Thymus (tissue), 11 donors: Measurements from ENCODE around the gene ECI2. TPM values are rescaled to one million over a fixed set of nuclear protein-coding genes. Genes with fewer than 3 reads are reported as not detected.
A peak's percentile ranks its signal among the peaks of the same experiment; 100 is the strongest.

Source experiments
- DNase-seq, 9 donors: peaks; one replicate each; pipeline ENCODE4 v3.0.0-alpha.2; 2013; ENCODE audit warnings: low spot score in 9 of 9, low read depth in 6 of 9, missing footprints in 1 of 9
- H3K27ac ChIP-seq, 2 donors: one replicate each; pipeline ENCODE4 v1.5.1; 2013; ENCODE audit warnings: control low read depth in 1 of 2, low read depth in 1 of 2, low read length in 1 of 2, mild to moderate bottlenecking in 1 of 2, moderate library complexity in 1 of 2
- H3K27me3 ChIP-seq, 2 donors: one replicate each; pipeline ENCODE4 v1.5.1; 2013; ENCODE audit warnings: low read length in 1 of 2; ENCODE audit not compliant: control insufficient read depth in 2 of 2, insufficient read depth in 1 of 2
- H3K36me3 ChIP-seq, 2 donors: one replicate each; pipeline ENCODE4 v1.5.1; 2013; ENCODE audit warnings: low read length in 1 of 2, mild to moderate bottlenecking in 1 of 2, moderate library complexity in 1 of 2; ENCODE audit not compliant: control insufficient read depth in 2 of 2, insufficient read depth in 2 of 2
- H3K4me1 ChIP-seq, 2 donors: one replicate each; pipeline ENCODE4 v1.5.1; 2013; ENCODE audit warnings: low read length in 2 of 2; ENCODE audit not compliant: control insufficient read depth in 2 of 2, insufficient read depth in 2 of 2
- H3K4me3 ChIP-seq, 2 donors: one replicate each; pipeline ENCODE4 v1.5.1; 2013; ENCODE audit warnings: low read length in 2 of 2, control low read depth in 1 of 2, mild to moderate bottlenecking in 1 of 2
- H3K9me3 ChIP-seq, 2 donors: one replicate each; pipeline ENCODE4 v1.5.1; 2013; ENCODE audit warnings: low read length in 1 of 2, mild to moderate bottlenecking in 1 of 2; ENCODE audit not compliant: control insufficient read depth in 2 of 2, insufficient read depth in 1 of 2
- WGBS: extraction: QIAGEN DNeasy Blood & Tissue Kit; methylation state at CpG from one replicate; pipeline ENCODE4 v1.1.7; 2013; 5-methylcytosine and 5-hydroxymethylcytosine counted together
- polyA plus RNA-seq: library from polyadenylated mRNA; stranded (reverse); fragments of 200-250 nt; gene quantifications from one replicate; pipeline ENCODE4 v1.2.3, GENCODE V29; 2013
- total RNA-seq: library from RNA; stranded (reverse); fragments of 120-200 nt; gene quantifications from one replicate; pipeline ENCODE4 v1.2.4, GENCODE V29; 2013
- donor health status: healthy.

ECI2 gene
- total and polyA plus RNA-seq, 2 donors = 45.0 to 55.0 TPM

DNA sequence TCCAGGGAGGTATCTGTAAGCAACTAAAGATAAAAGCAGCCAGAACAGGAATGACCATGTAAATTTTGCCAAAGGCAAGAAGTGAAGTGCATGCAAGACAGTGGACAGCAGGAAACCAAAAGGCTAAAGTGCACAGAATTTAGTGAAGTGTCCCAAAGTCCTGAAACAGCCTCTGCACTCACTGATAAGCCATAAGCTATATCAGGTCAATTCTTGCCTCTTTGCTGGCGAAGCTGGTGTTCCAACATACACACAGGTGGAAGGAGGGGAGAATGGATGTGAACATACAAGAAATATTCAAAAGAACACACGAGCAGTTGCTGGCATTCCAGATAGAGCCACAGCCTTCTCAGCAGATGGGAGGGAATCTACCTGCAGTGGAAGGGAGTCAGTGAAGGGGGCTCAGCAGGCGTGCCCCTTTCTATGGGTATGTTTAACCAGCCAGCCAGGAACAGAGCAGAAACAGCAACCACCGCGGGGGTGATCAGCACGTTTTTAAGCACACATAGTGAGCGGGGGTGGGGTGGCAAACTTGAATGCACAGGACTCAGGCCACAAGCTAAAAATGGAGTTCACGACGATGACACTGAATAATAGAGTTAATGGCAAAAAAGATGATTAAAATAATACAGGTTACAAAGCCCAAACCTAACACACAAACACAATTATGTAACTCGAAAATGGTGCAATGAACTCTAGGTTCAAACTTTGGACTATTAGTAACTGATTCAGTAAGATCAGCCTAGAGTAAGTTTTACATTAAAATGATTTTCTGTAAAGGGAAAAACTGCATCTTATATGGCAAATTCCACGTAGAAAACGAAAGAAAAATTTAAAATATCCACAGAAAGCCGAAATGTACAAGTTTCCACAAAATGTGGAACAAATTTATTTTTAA lies 1.2 kb downstream of the ECI2 start:
- H3K9me3 ChIP-seq = peaks cover 0 to 3% of the 10 kb centered on the region in 2 donors

DNA sequence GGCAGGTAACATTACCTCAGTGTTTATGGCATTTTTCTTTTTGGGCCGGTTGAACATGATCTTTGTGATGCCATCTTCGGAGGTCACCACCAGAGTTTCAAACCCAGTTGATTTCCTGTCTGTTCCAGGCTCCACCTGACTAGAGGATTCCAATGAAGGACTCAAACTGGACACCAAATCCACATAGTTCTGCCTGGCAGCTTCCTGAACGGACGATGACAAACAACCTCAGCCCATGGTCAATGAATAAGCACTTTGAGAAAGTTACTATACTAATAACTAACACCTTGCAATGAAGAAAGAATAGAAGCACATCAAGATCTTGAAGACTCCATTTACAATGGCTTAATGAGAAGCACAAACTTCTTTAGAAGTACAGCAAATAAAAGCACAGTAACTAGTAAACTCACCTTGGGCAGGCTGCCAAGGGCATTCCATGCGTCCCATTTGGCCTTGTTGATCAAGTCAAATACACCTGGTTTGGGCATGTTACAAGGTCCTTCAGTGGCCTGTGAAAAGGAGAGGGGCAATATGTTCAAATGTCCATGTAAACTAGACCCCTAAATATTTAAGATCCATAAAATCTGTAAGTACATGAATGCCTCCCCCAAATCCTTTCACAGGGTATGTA lies 4.9 kb downstream of the ECI2 start:
- Histone ChIP-seq H3K4me1 (peaks cover 3 to 7% of the 10 kb centered on the region in 2 donors), H3K9me3 (peaks cover 0 to 3% of the 10 kb centered on the region in 2 donors), H3K36me3 (peaks cover 43 to 51% of the 10 kb centered on the region in 2 donors), H3K27ac (no peak overlapping the region), H3K4me3 (no peak overlapping the region), H3K27me3 (no peaks in the 10 kb centered on the region)
- no peak for DNase-seq
- WGBS = 98% methylated on average over 5 of the region's 5 CpGs

More for the DNA sequence above, 1.2 kb downstream of the ECI2 start:
- Histone ChIP-seq H3K27ac (peak overlapping the region; percentile 8 to 78), H3K4me1 (peaks cover 8 to 26% of the 10 kb centered on the region in 2 donors), H3K36me3 (peaks cover 24 to 26% of the 10 kb centered on the region in 2 donors), H3K27me3 (no peaks in the 10 kb centered on the region), H3K4me3 (peak overlapping the region; percentile 91 to 94)
- WGBS = 30% methylated on average over 13 of the region's 13 CpGs
- peak in 3 of 9 donors; percentile 23 to 66 (median 46) for DNase-seq

DNA sequence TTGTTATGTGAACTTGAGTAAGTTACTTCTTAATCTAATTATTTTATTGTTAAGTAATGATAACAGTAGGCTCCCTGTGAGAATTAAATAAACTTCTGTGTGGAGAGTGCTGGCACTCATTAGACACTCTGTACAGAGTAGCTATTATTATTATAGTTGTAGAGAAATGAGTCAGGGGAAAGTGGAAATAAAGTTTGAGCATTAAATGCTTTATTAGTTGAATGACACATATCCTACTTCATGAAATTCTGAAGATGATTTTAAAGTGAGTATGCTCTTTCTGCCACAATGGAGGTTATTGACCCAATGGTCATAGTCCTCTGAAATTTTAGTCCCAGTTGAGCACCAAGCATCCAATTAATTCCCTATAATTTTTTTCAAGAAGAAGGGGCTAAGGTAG lies 5.9 kb downstream of the ECI2 start:
- Histone ChIP-seq H3K27me3 (no peaks in the 10 kb centered on the region), H3K27ac (no peak overlapping the region), H3K4me3 (no peak overlapping the region), H3K36me3 (peaks cover 48 to 57% of the 10 kb centered on the region in 2 donors), H3K4me1 (peaks cover 3 to 7% of the 10 kb centered on the region in 2 donors), H3K9me3 (peaks cover 0 to 2% of the 10 kb centered on the region in 2 donors)
- DNase-seq = no peak

GRCh38 chr6:4128748-4129147 lies 6.6 kb downstream of the ECI2 start:
- DNase-seq = no peak
- H3K36me3 ChIP-seq = peaks cover 49 to 62% of the 10 kb centered on the region in 2 donors
- 97% methylated on average over 6 of the region's 6 CpGs for WGBS
- no peaks in the 10 kb centered on the region for H3K27me3 ChIP-seq
- H3K4me1 ChIP-seq = peaks cover 0 to under 1% of the 10 kb centered on the region in 2 donors
- H3K9me3 ChIP-seq = peaks cover 0 to 2% of the 10 kb centered on the region in 2 donors
- no peak overlapping the region for H3K27ac ChIP-seq
- H3K4me3 ChIP-seq = no peak overlapping the region

DNA sequence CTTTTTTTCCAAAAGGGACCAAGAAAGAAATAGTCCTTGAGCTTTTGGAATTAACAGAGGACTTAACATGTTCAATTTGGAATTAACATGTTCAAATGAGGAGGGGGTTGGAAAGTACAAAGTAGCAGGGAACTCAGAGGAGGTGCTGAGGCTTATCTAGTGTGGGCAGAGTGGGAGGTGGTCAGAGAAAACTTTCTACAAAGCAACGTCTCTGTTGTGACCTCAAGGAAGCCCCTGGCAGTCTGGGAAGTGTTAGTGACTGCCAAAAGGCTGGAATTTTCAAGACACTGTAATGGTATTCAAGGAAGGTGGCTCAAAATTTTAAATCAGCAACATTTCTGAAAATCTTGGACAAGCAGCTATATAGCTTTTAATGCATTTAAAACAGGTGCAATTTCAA lies 7.3 kb downstream of the ECI2 start:
- no peak for DNase-seq
- H3K36me3 ChIP-seq = peaks cover 51 to 62% of the 10 kb centered on the region in 2 donors
- H3K27ac ChIP-seq = no peak overlapping the region
- no peak overlapping the region for H3K4me3 ChIP-seq
- H3K27me3 ChIP-seq = no peaks in the 10 kb centered on the region
- H3K9me3 ChIP-seq = peaks cover 0 to 2% of the 10 kb centered on the region in 2 donors
- WGBS = 88% methylated on average over 1 of the region's 1 CpG
- H3K4me1 ChIP-seq = no peaks in the 10 kb centered on the region

DNA sequence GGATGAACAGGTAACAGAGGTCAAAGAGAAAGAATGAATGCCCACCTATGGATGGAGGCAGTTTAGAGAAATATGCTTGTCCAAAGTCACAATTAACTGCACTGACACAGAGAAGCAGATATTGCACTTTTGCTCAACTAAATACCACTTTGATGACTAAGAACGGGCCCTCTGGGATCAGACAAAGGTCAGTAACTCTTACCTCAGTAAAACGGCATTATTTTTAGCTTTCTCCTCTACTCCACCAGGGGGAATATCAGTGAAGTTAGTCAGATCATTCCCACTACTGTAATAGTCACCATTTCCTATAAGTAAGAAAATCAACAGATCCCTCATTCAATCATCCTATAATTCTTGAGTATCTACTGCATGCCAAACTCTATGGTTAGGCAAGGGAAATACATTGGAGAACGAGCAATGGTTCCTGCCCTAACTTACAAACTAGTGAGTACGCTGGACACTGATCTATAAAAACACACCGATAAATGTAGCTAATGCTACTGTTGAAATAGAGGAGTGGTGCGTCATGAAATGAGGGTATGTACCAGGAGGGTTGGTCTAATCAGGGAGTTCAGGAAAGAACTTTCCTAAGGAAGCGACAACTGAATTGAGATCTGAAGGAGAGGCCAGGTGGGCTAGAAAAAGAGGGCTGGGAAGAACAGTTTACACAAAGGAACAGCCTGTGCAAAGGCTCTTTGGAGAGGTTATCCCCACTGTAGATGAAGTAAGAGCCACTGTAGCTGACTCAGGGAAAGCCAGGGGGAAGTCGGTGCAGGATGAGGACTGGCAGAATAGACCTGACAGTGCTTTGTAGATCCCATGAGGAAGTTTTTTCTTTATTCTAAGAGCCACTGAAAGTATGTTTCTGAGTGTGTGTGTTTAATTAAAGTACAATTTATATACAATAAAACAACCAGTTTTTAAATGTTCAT lies 9.2 kb downstream of the ECI2 start:
- no peaks in the 10 kb centered on the region for H3K9me3 ChIP-seq
- no peak overlapping the region for H3K4me3 ChIP-seq
- no peaks in the 10 kb centered on the region for H3K27me3 ChIP-seq
- H3K27ac ChIP-seq = no peak overlapping the region
- DNase-seq = no peak
- whole genome bisulfite sequencing = 94% methylated on average over 8 of the region's 8 CpGs
- H3K4me1 ChIP-seq = no peaks in the 10 kb centered on the region
- H3K36me3 ChIP-seq = peaks cover 45 to 61% of the 10 kb centered on the region in 2 donors

GRCh38 chr6:4125500-4125899 lies 9.9 kb downstream of the ECI2 start:
- Histone ChIP-seq H3K27me3 (no peaks in the 10 kb centered on the region), H3K9me3 (no peaks in the 10 kb centered on the region), H3K4me1 (no peaks in the 10 kb centered on the region), H3K27ac (no peak overlapping the region), H3K4me3 (no peak overlapping the region), H3K36me3 (peaks cover 42 to 65% of the 10 kb centered on the region in 2 donors)
- no peak for DNase-seq
- WGBS = 97% methylated on average over 5 of the region's 5 CpGs

- Histone ChIP-seq H3K27ac (no peak overlapping the region), H3K4me3 (no peak overlapping the region), H3K9me3 (no peaks in the 10 kb centered on the region), H3K27me3 (no peaks in the 10 kb centered on the region), H3K36me3 (peaks cover 33 to 61% of the 10 kb centered on the region in 2 donors), H3K4me1 (no peaks in the 10 kb centered on the region)
- 97% methylated on average over 1 of the region's 1 CpG for WGBS
- DNase-seq = no peak
These were observed 11.0 kb downstream of the ECI2 start for GRCh38 chr6:4124351-4124750.
